Measurements from ENCODE around the gene SEMA3B. TPM values are rescaled to one million over a fixed set of nuclear protein-coding genes. Genes with fewer than 3 reads are reported as not detected.

SEMA3B gene
- total RNA-seq, 1 experiment from 2014 or later, result 21.8 TPM

- Histone ChIP-seq H3K9me3 (no peaks in the 10 kb centered on the region), H3K36me3 (ENCODE audit: control insufficient read depth, insufficient read depth, low read length) (no peaks in the 10 kb centered on the region), H3K4me1 (peaks cover 8% of the 10 kb centered on the region), H3K4me3 (ENCODE audit: low read depth, low read length) (no peak overlapping the region), H3K27me3 (replicated peaks; ENCODE audit: control insufficient read depth, insufficient read depth, low read length) (no peaks in the 10 kb centered on the region)
- Mint-ChIP-seq H3K36me3 (ENCODE audit: insufficient read depth, unreplicated experiment) (peaks cover 20% of the 10 kb centered on the region), H3K9me3 (ENCODE audit: unreplicated experiment) (no peaks in the 10 kb centered on the region), H3K27me3 (ENCODE audit: insufficient read depth, unreplicated experiment) (no peaks in the 10 kb centered on the region), H3K27ac (ENCODE audit: unreplicated experiment) (peak overlapping the region; percentile 55), H3K4me3 (ENCODE audit: unreplicated experiment) (no peak overlapping the region), H3K4me1 (ENCODE audit: low read depth, unreplicated experiment) (no peaks in the 10 kb centered on the region)
- intact Hi-C loops (cut with micrococcal nuclease; ENCODE audit: unreplicated experiment), result loop anchor here (1.0 kb wide), 1 partner anchor 19 kb away; no protein-coding TSS in a partner anchor
- ChIA-PET CTCF (interaction anchor here (0.7 to 4.1 kb wide), 13 partner anchors 9 to 110 kb away, joined by 3 to 30 read pairs (median 4); partner anchors contain the start of gene GNAI2), POLR2A (interaction anchor here (0.6 to 1.1 kb wide), 3 partner anchors 11 to 146 kb away, joined by 3 to 4 read pairs (median 4); no protein-coding TSS in a partner anchor)
- no TSS peak for BruUV-seq (replicated peaks)
- no peak for DNase-seq
- TF ChIP-seq CTCF (IDR thresholded peaks at IDR 0.05; ENCODE audit: insufficient read depth in 1 of 2, low read depth in 1 of 2, low read length in 1 of 2, severe bottlenecking in 1 of 2, unreplicated experiment in 1 of 2), result no peak
These were observed 22.4 kb upstream of the SEMA3B start for GRCh38 chr3:50246517-50246954.

GRCh38 chr3:50248387-50248786, 20.6 kb upstream of the SEMA3B start:
- no peak for DNase-seq
- ChIA-PET CTCF (interaction anchor here (0.7 to 4.1 kb wide), 3 partner anchors 12 to 55 kb away, joined by 3 to 30 read pairs (median 23); partner anchors contain the start of gene GNAI2), POLR2A (interaction anchor here (0.7 kb wide), 1 partner anchor 16 kb away, joined by 6 read pairs; no protein-coding TSS in a partner anchor)
- no peak for TF ChIP-seq CTCF (IDR thresholded peaks at IDR 0.05; ENCODE audit: insufficient read depth in 1 of 2, low read depth in 1 of 2, low read length in 1 of 2, severe bottlenecking in 1 of 2, unreplicated experiment in 1 of 2)
- intact Hi-C loops (cut with micrococcal nuclease; ENCODE audit: unreplicated experiment), result no loop called here
- H3K27me3 Mint-ChIP-seq (ENCODE audit: insufficient read depth, unreplicated experiment), result no peaks in the 10 kb centered on the region
- Histone ChIP-seq H3K4me1 (peaks cover 8% of the 10 kb centered on the region), H3K4me3 (ENCODE audit: low read depth, low read length) (no peak overlapping the region), H3K9me3 (no peaks in the 10 kb centered on the region), H3K27me3 (replicated peaks; ENCODE audit: control insufficient read depth, insufficient read depth, low read length) (no peaks in the 10 kb centered on the region), H3K36me3 (ENCODE audit: control insufficient read depth, insufficient read depth, low read length) (no peaks in the 10 kb centered on the region)
- BruUV-seq (replicated peaks), result no TSS peak
- no peak overlapping the region for H3K4me3 Mint-ChIP-seq (ENCODE audit: unreplicated experiment)
- no peak overlapping the region for H3K27ac Mint-ChIP-seq (ENCODE audit: unreplicated experiment)
- H3K9me3 Mint-ChIP-seq (ENCODE audit: unreplicated experiment), result no peaks in the 10 kb centered on the region
- no peaks in the 10 kb centered on the region for H3K4me1 Mint-ChIP-seq (ENCODE audit: low read depth, unreplicated experiment)
- peaks cover 20% of the 10 kb centered on the region for H3K36me3 Mint-ChIP-seq (ENCODE audit: insufficient read depth, unreplicated experiment)

GRCh38 chr3:50249457-50249856, 19.5 kb upstream of the SEMA3B start:
- no peak for DNase-seq
- peaks cover 20% of the 10 kb centered on the region for H3K36me3 Mint-ChIP-seq (ENCODE audit: insufficient read depth, unreplicated experiment)
- BruUV-seq (replicated peaks), result no TSS peak
- CTCF ChIA-PET, result interaction anchor here (1.1 to 1.2 kb wide), 2 partner anchors 11 to 30 kb away, joined by 4 read pairs; partner anchors contain the start of gene LSMEM2
- H3K4me1 ChIP-seq, result peaks cover 8% of the 10 kb centered on the region
- intact Hi-C loops (cut with micrococcal nuclease; ENCODE audit: unreplicated experiment), result no loop called here
- no peaks in the 10 kb centered on the region; the same call in 1 of the 2 replicates for H3K36me3 ChIP-seq (ENCODE audit: control insufficient read depth, insufficient read depth, low read length)
- POLR2A ChIA-PET, result no interaction called here
- no peaks in the 10 kb centered on the region for H3K27me3 Mint-ChIP-seq (ENCODE audit: insufficient read depth, unreplicated experiment)
- no peaks in the 10 kb centered on the region for H3K27me3 ChIP-seq (replicated peaks; ENCODE audit: control insufficient read depth, insufficient read depth, low read length)
- no peak overlapping the region for H3K4me3 ChIP-seq (ENCODE audit: low read depth, low read length)
- no peaks in the 10 kb centered on the region for H3K9me3 Mint-ChIP-seq (ENCODE audit: unreplicated experiment)
- no peak for TF ChIP-seq CTCF (IDR thresholded peaks at IDR 0.05; ENCODE audit: insufficient read depth in 1 of 2, low read depth in 1 of 2, low read length in 1 of 2, severe bottlenecking in 1 of 2, unreplicated experiment in 1 of 2)
- H3K27ac Mint-ChIP-seq (ENCODE audit: unreplicated experiment), result no peak overlapping the region
- no peak overlapping the region for H3K4me3 Mint-ChIP-seq (ENCODE audit: unreplicated experiment)
- no peaks in the 10 kb centered on the region for H3K4me1 Mint-ChIP-seq (ENCODE audit: low read depth, unreplicated experiment)
- no peaks in the 10 kb centered on the region for H3K9me3 ChIP-seq

All from Caco-2 (cell line).